Measurements from ENCODE around the gene CD99L2.

DNA sequence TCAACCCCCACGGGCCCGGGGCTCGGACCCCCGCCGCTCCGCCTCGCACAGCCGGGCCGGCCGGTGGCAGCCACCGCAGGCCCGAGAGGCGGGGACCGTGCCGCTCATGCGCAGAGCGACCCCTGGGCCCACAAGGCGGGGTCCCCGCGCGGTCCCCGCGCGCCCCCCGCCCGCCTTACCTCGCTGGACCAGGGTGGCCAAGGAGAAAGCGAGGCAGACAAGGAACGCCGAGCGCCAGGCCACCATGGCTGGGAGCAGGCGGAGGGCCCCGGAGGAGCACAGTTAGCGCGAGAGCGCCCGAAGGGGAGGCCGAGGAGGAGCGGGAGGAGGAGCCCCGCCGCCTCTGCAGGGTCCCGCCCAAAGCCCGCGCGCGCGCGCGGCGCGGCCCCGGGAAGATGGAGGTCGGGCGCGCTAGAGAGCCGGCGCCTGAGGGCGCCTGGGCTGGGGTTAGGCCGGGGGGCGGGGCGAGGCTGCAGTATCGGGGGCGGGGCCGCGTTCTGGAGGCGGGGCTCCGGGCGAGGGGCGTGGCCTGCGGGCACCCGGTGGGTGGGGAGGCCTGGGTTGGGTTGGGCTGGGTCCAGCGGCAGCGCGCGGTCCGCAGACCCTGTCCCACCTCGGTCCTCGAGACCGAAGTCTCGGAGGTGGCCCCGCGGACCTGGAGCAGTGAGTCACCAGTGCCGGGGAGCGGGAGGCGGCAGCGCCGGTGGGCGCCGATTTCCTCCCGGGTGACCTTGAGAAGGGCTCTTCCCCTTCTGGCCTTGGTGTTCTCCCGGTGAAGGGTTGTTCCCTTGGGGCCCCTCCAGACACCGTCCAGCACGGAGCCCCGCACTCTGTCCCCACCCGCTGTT lies at the start of gene CD99L2:
- peak in 1 of 2 donors; percentile 19 for TF ChIP-seq POLR2A (IDR thresholded peaks at IDR 0.05)
- no peak for TF ChIP-seq CTCF (IDR thresholded peaks at IDR 0.05)
- TF ChIP-seq EP300 (IDR thresholded peaks at IDR 0.05), result no peak

Measured in gastroesophageal sphincter (tissue), 3 donors.